HEK293T (cell line): ENCODE results near the gene CAMK1D.

Experiments
- BHLHE40 ChIP-seq: fragments of 450-650 bp; IDR thresholded peaks from 2 replicates; pipeline ENCODE4 v1.6.1; 2016; ENCODE audit warnings: mild to moderate bottlenecking, moderate library complexity, borderline replicate concordance
- CTBP1 ChIP-seq: fragments of 450-650 bp; IDR thresholded peaks from 2 replicates; pipeline ENCODE4 v1.6.1; 2016; ENCODE audit warnings: borderline replicate concordance
- ELF4 ChIP-seq: fragments of 450-650 bp; IDR thresholded peaks from 2 replicates; pipeline ENCODE4 v1.6.1; 2017; ENCODE audit warnings: antibody characterized with exemption
- HDGF ChIP-seq: fragments of 450-650 bp; IDR thresholded peaks from 2 replicates; pipeline ENCODE4 v1.6.1; 2017; ENCODE audit warnings: antibody characterized with exemption, borderline replicate concordance
- L3MBTL2 ChIP-seq: fragments of 450-650 bp; conservative IDR thresholded peaks from 2 replicates; pipeline ENCODE4 v1.6.1; 2016; ENCODE audit warnings: mild to moderate bottlenecking
- PKNOX1 ChIP-seq: fragments of 450-650 bp; IDR thresholded peaks from 2 replicates; pipeline ENCODE4 v1.6.1; 2016
- SP1 ChIP-seq: fragments of 450-650 bp; IDR thresholded peaks from 2 replicates; pipeline ENCODE4 v1.6.1; 2017
- SUZ12 ChIP-seq: fragments of 450-650 bp; IDR thresholded peaks from 2 replicates; pipeline ENCODE4 v1.6.1; 2016; ENCODE audit warnings: mild to moderate bottlenecking
- TARDBP ChIP-seq: fragments of 450-650 bp; IDR thresholded peaks from 2 replicates; pipeline ENCODE4 v1.6.1; 2016
- ZNF384 ChIP-seq: fragments of 450-650 bp; IDR thresholded peaks from 2 replicates; pipeline ENCODE4 v1.6.1; 2016

- TF ChIP-seq ZNF384 (no peak), PKNOX1 (no peak), BHLHE40 (no peak), TARDBP (no peak), HDGF (no peak), L3MBTL2 (no peak), SP1 (no peak), ELF4 (no peak), SUZ12 (no peak), CTBP1 (no peak)
These were observed 33.7 kb downstream of the CAMK1D start for GRCh38 chr10:12382956-12383531.
